GM23338 (cell line): ENCODE results near the gene TAGLN3. TPM values are rescaled to one million over a fixed set of nuclear protein-coding genes. Genes with fewer than 3 reads are reported as not detected.

Experiments
- ATAC-seq: fragments of 200-7000 bp; cut with Tn5 transposase; 3 replicates; pipeline ENCODE4 v1.9.1; 2020
- DNase-seq: peaks from one replicate; pipeline ENCODE4 v3.0.0-alpha.2; 2015; ENCODE audit warnings: low spot score
- H2AFZ ChIP-seq: fragments of 200-600 bp; sonication (generic); 2 replicates; pipeline ENCODE4 v1.8.0; 2016; ENCODE audit warnings: antibody characterized with exemption, mild to moderate bottlenecking, moderate library complexity
- H3F3A ChIP-seq: fragments of 200-600 bp; sonication (generic); replicated peaks from 2 replicates; pipeline ENCODE4 v1.8.0; 2017; ENCODE audit warnings: antibody characterized with exemption, mixed run types, low read depth
- H3K27ac ChIP-seq: fragments of 200-600 bp; sonication (generic); 2 replicates; pipeline ENCODE4 v1.6.1; 2016; ENCODE audit warnings: low read depth
- H3K27me3 ChIP-seq: fragments of 200-600 bp; sonication (generic); 2 replicates; pipeline ENCODE4 v1.8.0; 2016; ENCODE audit warnings: mild to moderate bottlenecking, mixed run types, moderate library complexity; ENCODE audit not compliant: insufficient read depth
- H3K36me3 ChIP-seq: fragments of 200-600 bp; sonication (generic); 2 replicates; pipeline ENCODE4 v1.8.0; 2016; ENCODE audit warnings: mild to moderate bottlenecking; ENCODE audit not compliant: insufficient read depth
- H3K4me1 ChIP-seq: fragments of 200-600 bp; sonication (generic); 2 replicates; pipeline ENCODE4 v1.8.0; 2016; ENCODE audit warnings: mild to moderate bottlenecking, moderate library complexity; ENCODE audit not compliant: insufficient read depth
- H3K4me2 ChIP-seq: fragments of 200-600 bp; sonication (generic); 2 replicates; pipeline ENCODE4 v1.7.1; 2017; ENCODE audit warnings: mixed run types
- H3K4me3 ChIP-seq: fragments of 200-600 bp; sonication (generic); 2 replicates; pipeline ENCODE4 v1.6.1; 2016; ENCODE audit warnings: mixed run types
- H3K79me2 ChIP-seq: fragments of 200-600 bp; sonication (generic); replicated peaks from 2 replicates; pipeline ENCODE4 v1.8.0; 2017; ENCODE audit warnings: mild to moderate bottlenecking; ENCODE audit not compliant: insufficient read depth
- H3K9me2 ChIP-seq: fragments of 200-600 bp; sonication (generic); 2 replicates; pipeline ENCODE4 v1.8.0; 2017; ENCODE audit not compliant: insufficient read depth
- H4K20me1 ChIP-seq: fragments of 200-600 bp; sonication (generic); replicated peaks from 2 replicates; pipeline ENCODE4 v1.8.0; 2017; ENCODE audit warnings: mild to moderate bottlenecking; ENCODE audit not compliant: insufficient read depth
- H3K27ac Mint-ChIP-seq: 2 replicates; pipeline ENCODE4 v1.8.0; 2020; ENCODE audit warnings: inconsistent platforms, mild to moderate bottlenecking, moderate library complexity, mixed read lengths
- H3K27me3 Mint-ChIP-seq: 3 replicates; pipeline ENCODE4 v1.8.0; 2022; ENCODE audit warnings: low read depth, mild to moderate bottlenecking, moderate library complexity, mixed read lengths, inconsistent platforms; ENCODE audit not compliant: insufficient read depth, poor library complexity
- H3K36me3 Mint-ChIP-seq: 3 replicates; pipeline ENCODE4 v1.8.0; 2021; ENCODE audit warnings: low read depth, mild to moderate bottlenecking, inconsistent platforms, moderate library complexity, mixed read lengths
- H3K4me1 Mint-ChIP-seq: 3 replicates; pipeline ENCODE4 v1.8.0; 2020; ENCODE audit warnings: mild to moderate bottlenecking, inconsistent platforms, mixed read lengths
- H3K4me3 Mint-ChIP-seq: 3 replicates; pipeline ENCODE4 v1.8.0; 2021; ENCODE audit warnings: moderate library complexity, mild to moderate bottlenecking, inconsistent platforms, mixed read lengths
- H3K9me3 Mint-ChIP-seq: 3 replicates; pipeline ENCODE4 v1.8.0; 2020; ENCODE audit warnings: moderate library complexity, mild to moderate bottlenecking, inconsistent platforms, mixed read lengths
- CREB1 ChIP-seq: fragments of 250-450 bp; sonication (Bioruptor Pico); IDR thresholded peaks from 2 replicates; pipeline ENCODE4 v1.5.0; 2020; ENCODE audit warnings: low read depth, mild to moderate bottlenecking, moderate library complexity
- EZH2 ChIP-seq: fragments of 200-600 bp; sonication (generic); IDR thresholded peaks from one replicate; pipeline ENCODE4 v1.8.0; 2017; ENCODE audit warnings: antibody characterized with exemption, mild to moderate bottlenecking, low read depth; ENCODE audit not compliant: unreplicated experiment
- EZH2phosphoT487 ChIP-seq: fragments of 200-600 bp; sonication (generic); IDR thresholded peaks from one replicate; pipeline ENCODE4 v1.8.1; 2018; ENCODE audit warnings: antibody characterized with exemption; ENCODE audit not compliant: unreplicated experiment
- JUNB ChIP-seq: IDR thresholded peaks from one replicate; pipeline ENCODE4 v1.6.1; 2016; ENCODE audit warnings: antibody characterized with exemption; ENCODE audit not compliant: unreplicated experiment
- NANOG ChIP-seq: IDR thresholded peaks from 2 replicates; pipeline ENCODE4 v1.6.1; 2016; ENCODE audit warnings: antibody characterized with exemption, borderline replicate concordance
- POLR2AphosphoS5 ChIP-seq: IDR thresholded peaks from 2 replicates; pipeline ENCODE4 v1.6.1; 2016; ENCODE audit warnings: antibody characterized with exemption, low read depth
- REST ChIP-seq: IDR thresholded peaks from one replicate; pipeline ENCODE4 v1.6.1; 2018; ENCODE audit warnings: antibody characterized with exemption; ENCODE audit not compliant: unreplicated experiment
- STAT1 ChIP-seq: IDR thresholded peaks from one replicate; pipeline ENCODE4 v1.6.1; 2016; ENCODE audit warnings: antibody characterized with exemption; ENCODE audit not compliant: unreplicated experiment
- ZNF114 ChIP-seq: fragments of 250-450 bp; sonication (Bioruptor Pico); IDR thresholded peaks from 2 replicates; pipeline ENCODE4 v1.5.0; 2020; ENCODE audit warnings: mild to moderate bottlenecking, moderate library complexity
- ZNF331 ChIP-seq: fragments of 250-450 bp; sonication (Bioruptor Pico); IDR thresholded peaks from 2 replicates; pipeline ENCODE4 v1.5.0; 2020; ENCODE audit warnings: low read depth, mild to moderate bottlenecking, moderate library complexity
- ZNF462 ChIP-seq: fragments of 250-450 bp; sonication (Bioruptor Pico); IDR thresholded peaks from 2 replicates; pipeline ENCODE4 v1.5.0; 2020; ENCODE audit warnings: mild to moderate bottlenecking, moderate library complexity
- polyA plus RNA-seq: library from polyadenylated mRNA; unstranded; fragments of >200 nt; fragmentation: Nextera tagmentation; extraction: Ambion mirVana; gene quantifications from 2 replicates; pipeline ENCODE4 v1.2.1, GENCODE V29; 2016
- total RNA-seq: library from RNA; depleted of rRNA; stranded (reverse); fragments of >200 nt; shearing (Covaris generic); gene quantifications from 2 replicates; pipeline ENCODE4 v1.2.3, GENCODE V29; 2014
- TF ChIP-seq, protein P1 (sequence below): IDR thresholded peaks from 2 replicates; pipeline ENCODE4 v1.6.1; 2016; ENCODE audit warnings: antibody characterized with exemption
- TF ChIP-seq, protein P2 (sequence below), 2 experiments: fragments of 200-600 bp in 1 of 2; sonication (generic) in 1 of 2; conservative IDR thresholded peaks; 2 replicates each; pipeline versions ENCODE4 v1.5.1 to v1.6.1; 2016 to 2017; ENCODE audit warnings: antibody characterized with exemption in 2 of 2, low read depth in 2 of 2, mild to moderate bottlenecking in 2 of 2, moderate library complexity in 1 of 2

TAGLN3 gene
- total and polyA plus RNA-seq, 2 experiments from 2014 or later: 6.8 to 12.6 TPM

GRCh38 chr3:112013784-112014143 is 15.0 kb downstream of the TAGLN3 start:
- H3F3A ChIP-seq: no peaks in the 10 kb centered on the region
- no peak overlapping the region for H3K4me3 ChIP-seq
- Mint-ChIP-seq H3K27ac (no peak overlapping the region), H3K36me3 (no peaks in the 10 kb centered on the region), H3K27me3 (peaks cover 4% of the 10 kb centered on the region), H3K9me3 (no peaks in the 10 kb centered on the region), H3K4me3 (no peak overlapping the region), H3K4me1 (peaks cover 10% of the 10 kb centered on the region)
- H3K4me1 ChIP-seq: no peaks in the 10 kb centered on the region; the same call in 1 of the 2 replicates
- no peak overlapping the region for H2AFZ ChIP-seq
- H3K36me3 ChIP-seq: no peaks in the 10 kb centered on the region
- no peak for TF ChIP-seq JUNB
- TF ChIP-seq, protein P1, sequence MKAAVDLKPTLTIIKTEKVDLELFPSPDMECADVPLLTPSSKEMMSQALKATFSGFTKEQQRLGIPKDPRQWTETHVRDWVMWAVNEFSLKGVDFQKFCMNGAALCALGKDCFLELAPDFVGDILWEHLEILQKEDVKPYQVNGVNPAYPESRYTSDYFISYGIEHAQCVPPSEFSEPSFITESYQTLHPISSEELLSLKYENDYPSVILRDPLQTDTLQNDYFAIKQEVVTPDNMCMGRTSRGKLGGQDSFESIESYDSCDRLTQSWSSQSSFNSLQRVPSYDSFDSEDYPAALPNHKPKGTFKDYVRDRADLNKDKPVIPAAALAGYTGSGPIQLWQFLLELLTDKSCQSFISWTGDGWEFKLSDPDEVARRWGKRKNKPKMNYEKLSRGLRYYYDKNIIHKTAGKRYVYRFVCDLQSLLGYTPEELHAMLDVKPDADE: no peak
- TF ChIP-seq ZNF114 (CRISPR knock-in tag): no peak
- no peak for TF ChIP-seq NANOG
- TF ChIP-seq STAT1: no peak
- TF ChIP-seq EZH2phosphoT487: no peak
- TF ChIP-seq REST: no peak
- no peak for TF ChIP-seq CREB1 (CRISPR knock-in tag)
- TF ChIP-seq ZNF462 (CRISPR knock-in tag): no peak
- TF ChIP-seq ZNF331 (CRISPR knock-in tag): no peak
- TF ChIP-seq, protein P2, sequence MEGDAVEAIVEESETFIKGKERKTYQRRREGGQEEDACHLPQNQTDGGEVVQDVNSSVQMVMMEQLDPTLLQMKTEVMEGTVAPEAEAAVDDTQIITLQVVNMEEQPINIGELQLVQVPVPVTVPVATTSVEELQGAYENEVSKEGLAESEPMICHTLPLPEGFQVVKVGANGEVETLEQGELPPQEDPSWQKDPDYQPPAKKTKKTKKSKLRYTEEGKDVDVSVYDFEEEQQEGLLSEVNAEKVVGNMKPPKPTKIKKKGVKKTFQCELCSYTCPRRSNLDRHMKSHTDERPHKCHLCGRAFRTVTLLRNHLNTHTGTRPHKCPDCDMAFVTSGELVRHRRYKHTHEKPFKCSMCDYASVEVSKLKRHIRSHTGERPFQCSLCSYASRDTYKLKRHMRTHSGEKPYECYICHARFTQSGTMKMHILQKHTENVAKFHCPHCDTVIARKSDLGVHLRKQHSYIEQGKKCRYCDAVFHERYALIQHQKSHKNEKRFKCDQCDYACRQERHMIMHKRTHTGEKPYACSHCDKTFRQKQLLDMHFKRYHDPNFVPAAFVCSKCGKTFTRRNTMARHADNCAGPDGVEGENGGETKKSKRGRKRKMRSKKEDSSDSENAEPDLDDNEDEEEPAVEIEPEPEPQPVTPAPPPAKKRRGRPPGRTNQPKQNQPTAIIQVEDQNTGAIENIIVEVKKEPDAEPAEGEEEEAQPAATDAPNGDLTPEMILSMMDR (conservative IDR thresholded peaks at IDR 0.05; ENCODE audit: low read depth in 2 of 2): no peak
- TF ChIP-seq EZH2: no peak
- TF ChIP-seq POLR2AphosphoS5: no peak
- H4K20me1 ChIP-seq: no peaks in the 10 kb centered on the region; the same call in 1 of the 2 replicates
- H3K27ac ChIP-seq: no peak overlapping the region
- H3K79me2 ChIP-seq: no peaks in the 10 kb centered on the region
- no peaks in the 10 kb centered on the region for H3K9me2 ChIP-seq
- H3K27me3 ChIP-seq: no peaks in the 10 kb centered on the region
- H3K4me2 ChIP-seq: no peak overlapping the region
- ATAC-seq (peak; percentile 23; the same call in 2 of the 3 replicates), DNase-seq (no peak)
